ENCODE data around the gene FYN.
A peak's percentile ranks its signal among the peaks of the same experiment; 100 is the strongest.

Gene FYN

DNA sequence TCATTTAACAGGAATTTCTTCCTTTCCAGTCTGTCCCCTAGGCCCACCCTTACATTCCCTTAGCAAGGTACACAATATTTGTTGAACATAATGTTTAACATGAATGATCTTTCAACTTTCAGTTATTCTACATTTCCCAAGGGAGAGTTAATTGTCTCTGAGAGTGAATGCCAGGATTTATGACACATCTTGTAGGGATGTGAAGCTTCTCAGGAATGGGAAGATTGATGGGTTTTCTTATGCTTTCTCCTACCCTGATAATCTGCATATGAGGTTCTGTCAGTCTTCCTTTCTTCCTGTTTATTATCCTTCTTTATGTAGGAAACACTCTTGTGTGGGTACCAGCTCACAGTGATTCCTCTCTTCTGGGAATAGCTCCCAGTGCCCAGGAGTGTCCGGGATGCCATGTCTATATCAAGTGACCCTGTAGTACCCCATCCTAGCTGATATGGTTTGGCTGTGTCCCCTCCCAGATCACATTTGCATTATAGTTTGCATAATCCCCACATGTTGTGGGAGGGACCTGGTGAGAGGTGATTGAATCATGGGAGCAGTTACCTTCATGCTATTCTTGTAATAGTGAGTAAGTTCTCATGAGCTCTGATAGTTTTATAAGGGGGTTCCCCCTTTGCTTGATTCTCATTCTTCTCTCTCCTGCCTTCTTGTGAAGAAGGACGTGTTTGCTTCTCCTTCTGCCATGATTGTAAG, 7.1 kb upstream of the FYN start:
- DNase-seq = no peak

GRCh38 chr6:111875741-111876140, 2.5 kb upstream of the FYN start:
- DNase-seq = no peak

GRCh38 chr6:111874025-111874415, 768 bp upstream of the FYN start:
- peak; percentile 44 for DNase-seq

DNA sequence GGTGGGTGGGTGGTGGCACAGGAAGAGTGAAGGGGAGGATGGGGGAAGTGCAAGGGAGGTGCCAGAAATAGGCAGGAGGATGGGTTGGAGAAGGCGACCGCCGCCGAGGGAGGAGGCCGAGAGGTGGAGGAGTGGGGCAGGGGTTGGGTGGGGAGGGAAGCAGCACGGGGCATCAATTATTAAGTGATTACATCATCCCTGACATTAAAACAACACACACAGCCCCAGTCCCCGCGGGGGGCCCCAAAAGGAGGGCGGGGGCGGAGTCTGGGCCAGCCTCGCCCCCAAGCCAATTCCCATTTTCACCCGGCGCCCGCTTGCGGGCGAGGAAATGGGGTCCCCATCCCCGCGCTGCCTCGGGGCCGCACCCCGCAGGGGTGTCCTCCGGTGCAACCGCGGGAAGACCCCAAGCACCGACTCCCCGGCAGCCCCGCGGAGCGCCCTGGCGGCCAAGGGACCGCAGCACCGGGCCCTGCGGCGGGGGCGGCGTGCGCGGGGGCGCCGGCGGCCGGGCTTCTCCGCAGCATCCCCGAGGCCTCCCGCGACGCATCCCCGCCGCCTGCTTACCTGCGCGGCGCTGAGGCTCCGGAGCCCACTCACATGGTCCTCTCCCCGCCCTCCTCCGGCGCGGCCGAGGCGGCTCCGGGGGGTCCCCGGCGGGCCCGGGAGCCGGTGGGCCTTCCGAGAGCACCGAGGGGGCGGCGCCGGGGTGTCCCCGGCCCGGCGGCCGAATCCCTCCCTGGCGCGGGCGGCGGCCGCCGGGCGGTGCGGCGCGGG, 663 bp downstream of the FYN start:
- DNase-seq = peak; percentile 53

DNA sequence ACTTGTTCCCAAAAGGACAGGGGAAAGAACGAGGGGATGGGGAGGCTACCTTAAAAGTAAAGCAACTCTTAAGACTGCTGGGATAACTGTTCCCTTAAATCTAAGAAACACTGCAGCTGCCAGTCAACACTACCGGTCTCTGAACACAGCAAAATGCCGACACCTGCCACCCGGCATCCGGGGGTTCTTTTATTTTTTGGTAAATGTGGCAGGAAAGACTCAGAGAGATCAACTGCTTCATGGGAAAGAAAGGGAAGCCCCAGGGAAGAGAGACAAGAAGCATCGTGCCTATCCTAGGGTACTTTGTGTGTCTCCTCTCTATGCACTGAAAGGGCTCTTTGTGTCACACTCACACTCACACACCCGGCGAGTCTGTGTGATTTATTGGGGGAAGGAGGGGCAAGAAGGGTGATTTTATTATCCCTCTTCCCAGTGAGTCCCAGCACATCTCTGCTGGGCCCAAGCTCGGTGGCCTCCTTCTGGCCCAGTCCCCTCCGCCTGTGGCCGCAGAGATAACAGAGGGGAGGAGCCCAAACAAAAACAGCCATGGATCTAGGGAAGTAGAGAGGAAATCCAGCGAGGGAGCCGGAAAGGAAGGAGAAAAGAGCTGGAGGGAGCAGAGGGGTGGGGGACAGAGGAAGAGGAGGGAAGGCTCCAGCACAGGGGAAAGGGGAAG, 1.4 kb downstream of the FYN start:
- no peak for DNase-seq

DNA sequence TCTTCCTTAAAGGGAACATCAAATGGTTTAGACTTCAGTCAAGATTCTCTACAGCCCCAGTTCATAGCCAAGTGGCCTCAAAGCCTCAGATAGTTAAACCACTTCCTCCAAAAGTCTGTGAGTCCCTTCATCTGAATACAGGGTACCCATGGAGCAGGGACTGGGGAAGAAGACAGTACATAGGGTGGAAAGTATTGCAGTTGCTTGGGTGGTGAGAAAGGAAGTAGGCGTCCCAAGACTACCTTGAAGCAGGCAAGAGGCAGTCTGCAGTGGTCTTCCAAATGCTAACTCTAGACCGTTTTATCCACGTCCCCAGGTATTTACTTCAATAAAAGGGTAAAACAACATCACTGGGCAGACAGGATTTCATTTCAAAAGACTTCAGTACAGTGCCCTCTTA, 2.0 kb downstream of the FYN start:
- peak; percentile 32 for DNase-seq

DNA sequence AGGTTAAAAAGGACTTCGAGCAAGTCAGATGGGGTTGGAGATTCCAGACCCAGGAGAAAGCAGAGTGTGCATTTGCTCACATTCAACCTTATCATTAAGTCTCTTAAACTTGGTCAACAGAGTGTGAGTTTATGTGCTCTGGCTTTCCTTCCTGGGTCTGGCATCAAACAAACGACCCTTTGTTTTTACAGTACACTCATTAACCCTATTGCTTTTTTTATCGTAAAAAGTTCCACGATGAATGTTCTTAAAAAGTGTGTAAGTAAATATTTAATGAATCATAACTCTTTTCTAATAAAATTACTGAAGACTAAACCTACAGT, 2.5 kb downstream of the FYN start:
- no peak for DNase-seq

DNA sequence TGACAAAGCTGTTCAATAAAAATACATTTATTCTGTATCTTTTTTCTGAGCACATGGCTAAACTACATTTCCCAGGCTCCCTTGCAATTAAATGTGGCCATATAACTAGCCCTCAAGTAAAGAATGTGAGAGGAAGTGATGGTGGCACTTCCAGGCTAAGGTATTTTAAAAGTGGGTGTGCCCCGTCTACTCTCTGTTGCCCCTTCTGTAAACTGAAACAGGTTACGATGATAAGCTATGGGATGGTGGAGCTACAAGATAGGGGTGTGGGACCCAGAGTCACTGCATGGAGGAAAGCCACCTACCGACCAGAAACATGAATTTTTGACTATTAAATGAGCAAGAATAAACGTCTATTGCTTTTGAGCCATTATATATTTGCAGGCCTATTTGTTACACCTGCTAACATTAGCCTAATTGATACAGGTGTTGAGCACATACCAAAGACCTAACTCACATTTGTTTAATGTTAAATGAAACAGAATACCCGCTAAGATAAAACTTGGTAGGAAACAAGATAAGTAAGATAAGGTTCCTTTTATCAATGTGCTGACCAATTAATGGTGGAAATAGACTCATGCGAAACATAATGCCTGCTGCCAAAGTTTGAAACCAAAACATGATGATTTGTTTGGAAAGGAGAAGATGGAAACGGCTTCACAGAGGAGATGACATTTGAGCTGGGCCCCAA, 3.1 kb downstream of the FYN start:
- no peak for DNase-seq

- no peak for DNase-seq
Observed at GRCh38 chr6:111866857-111867256, 6.4 kb downstream of the FYN start.

GRCh38 chr6:111865909-111866546, 7.2 kb downstream of the FYN start:
- no peak for DNase-seq

- DNase-seq = no peak
Observed at GRCh38 chr6:111865049-111865585, 8.1 kb downstream of the FYN start.

- DNase-seq = no peak
Observed at GRCh38 chr6:111864138-111865048, 8.9 kb downstream of the FYN start.

GRCh38 chr6:111862741-111863140, 10.5 kb downstream of the FYN start:
- no peak for DNase-seq

DNA sequence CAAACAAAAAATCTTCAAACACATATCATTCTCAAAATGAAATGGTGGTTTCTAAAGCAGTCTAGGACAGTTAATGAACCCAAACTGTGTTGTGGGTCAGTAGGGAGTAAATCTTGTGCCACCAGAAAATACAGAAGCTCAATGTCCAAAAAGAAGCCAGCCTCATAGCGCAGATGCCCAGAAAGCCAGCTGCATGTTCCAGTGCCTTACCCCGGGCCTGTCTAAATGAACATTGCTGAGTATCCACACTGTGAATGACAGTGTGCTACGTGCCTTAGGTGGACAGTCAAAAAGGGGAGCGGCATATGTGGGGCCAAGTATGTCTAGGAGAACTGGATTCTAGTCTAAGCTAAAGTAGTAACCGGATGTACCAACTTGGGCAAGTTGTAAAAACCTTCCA, 10.9 kb downstream of the FYN start:
- no peak for DNase-seq

GRCh38 chr6:111861431-111861885, 11.8 kb downstream of the FYN start:
- no peak for DNase-seq

DNA sequence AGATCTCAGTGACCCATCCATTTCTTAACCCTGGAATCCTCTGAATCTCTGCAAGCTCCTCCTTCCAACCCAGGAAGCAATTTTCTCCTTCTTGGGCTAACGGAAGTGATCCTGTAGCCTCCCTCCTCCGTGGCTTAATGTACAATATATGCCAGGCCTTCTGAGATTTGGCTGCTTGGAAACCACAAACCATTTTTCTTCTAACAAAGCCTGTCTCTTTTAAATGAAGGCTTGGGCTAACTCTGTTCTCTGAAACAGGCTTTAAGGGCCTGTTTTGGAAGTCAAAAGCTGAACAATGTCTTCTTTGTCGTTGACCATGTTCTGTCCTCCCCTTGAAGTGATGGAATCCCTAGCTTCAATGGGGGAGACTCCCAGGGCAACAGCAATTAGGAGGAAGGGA, 14.9 kb downstream of the FYN start:
- no peak for DNase-seq

DNA sequence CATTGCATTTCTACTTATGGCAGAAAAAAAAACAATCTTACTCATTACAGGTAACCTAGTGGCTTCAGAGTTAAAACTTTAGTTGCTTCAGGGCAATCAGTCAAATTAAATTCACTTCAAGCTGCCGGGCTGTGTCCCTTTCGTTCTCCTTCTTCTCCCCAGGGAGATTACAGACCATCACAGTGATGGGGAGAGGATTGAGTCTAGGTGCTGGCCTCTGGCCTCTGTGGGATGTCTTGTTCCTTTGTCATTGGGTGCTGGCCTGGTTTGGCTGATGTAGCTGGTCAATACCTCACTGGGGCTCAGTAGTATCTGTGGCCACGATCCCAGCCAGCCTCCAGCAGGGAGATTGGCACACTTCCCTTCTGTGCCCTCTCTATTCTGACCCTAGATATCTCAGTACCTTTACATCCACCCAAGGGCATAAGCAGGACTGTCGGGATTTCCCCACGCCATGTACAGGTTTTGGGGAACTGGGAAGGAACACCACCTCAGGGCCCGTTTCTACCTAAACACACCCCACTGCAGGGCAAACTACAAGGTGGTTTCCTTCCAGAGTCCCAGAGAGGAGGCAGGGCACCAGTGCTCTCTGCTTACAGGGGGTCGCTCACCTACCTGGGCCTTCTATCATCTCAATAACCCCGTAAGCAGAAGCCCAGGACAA, 15.4 kb downstream of the FYN start:
- DNase-seq = no peak

- DNase-seq = no peak
Observed at GRCh38 chr6:111855753-111856152, 17.5 kb downstream of the FYN start.

- no peak for DNase-seq
Observed at GRCh38 chr6:111854683-111855082, 18.6 kb downstream of the FYN start.

GRCh38 chr6:111852725-111853124, 20.5 kb downstream of the FYN start:
- DNase-seq = no peak

Data from activated gamma-delta T cell treated with Interleukin-2 at 50 U/mL for 16 hours (primary cell).